Esophagus squamous epithelium (tissue), 5 donors: ENCODE measurements around the gene LCOR. TPM values are rescaled to one million over a fixed set of nuclear protein-coding genes. Genes with fewer than 3 reads are reported as not detected.

Experiments
- DNase-seq: peaks from one replicate; lab custom pipeline; 2025; lab: John Stamatoyannopoulos, UW
- H3K27ac ChIP-seq, 4 donors: fragments of 200-600 bp; sonication (generic); one replicate each; pipeline ENCODE4 v1.5.1; 2016 to 2019; ENCODE audit warnings: mild to moderate bottlenecking in 1 of 4
- H3K27me3 ChIP-seq, 4 donors: fragments of 200-600 bp; sonication (generic); 1 replicate in 3 of 4; 2 replicates in 1 of 4; pipeline versions ENCODE4 v1.5.1 to v1.6.0; 2017 to 2021; ENCODE audit warnings: antibody characterized with exemption in 1 of 4
- H3K36me3 ChIP-seq, 3 donors: fragments of 200-600 bp; sonication (generic); one replicate each; pipeline ENCODE4 v1.5.1; 2016 to 2019
- H3K4me1 ChIP-seq, 3 donors: fragments of 200-600 bp; sonication (generic); one replicate each; pipeline ENCODE4 v1.5.1; 2017 to 2019
- H3K4me3 ChIP-seq, 4 donors: fragments of 200-600 bp; sonication (generic); 1 replicate in 3 of 4; 2 replicates in 1 of 4; pipeline ENCODE4 v1.5.1; 2016 to 2019; ENCODE audit warnings: mild to moderate bottlenecking in 2 of 4, moderate library complexity in 1 of 4
- H3K9me3 ChIP-seq, 3 donors: fragments of 200-600 bp; sonication (generic); one replicate each; pipeline ENCODE4 v1.5.1; 2016 to 2019
- CTCF ChIP-seq, 6 experiments: fragments of 450-650 bp in 4 of 6; fragments of 200-600 bp in 2 of 6; sonication (generic) in 2 of 6; IDR thresholded peaks; one replicate each; pipeline ENCODE4 v1.5.1; 2016 to 2019; ENCODE audit warnings: antibody characterized with exemption in 6 of 6, mild to moderate bottlenecking in 4 of 6, moderate library complexity in 4 of 6
- POLR2A ChIP-seq, 4 donors: fragments of 450-650 bp; IDR thresholded peaks; one replicate each; pipeline ENCODE4 v1.6.1; 2017; ENCODE audit warnings: antibody characterized with exemption in 4 of 4, mild to moderate bottlenecking in 4 of 4, moderate library complexity in 3 of 4
- WGBS, 2 donors: methylation state at CpG; one replicate each; pipeline ENCODE4 v1.1.5; 2018; 5-methylcytosine and 5-hydroxymethylcytosine counted together
- intact Hi-C: fragments of 100-400 bp; cut with DNase I; formaldehyde crosslinking; loops from one replicate; pipeline ENCODE4 v1.15.0; 2022
- total RNA-seq, 4 donors: library from RNA; depleted of rRNA; stranded (reverse); fragments of >200 nt; gene quantifications; one replicate each; pipeline ENCODE4 v1.1.0, GENCODE V29; 2016
- donor health status: DM: yes; HTN: yes; CAD: no.

Gene LCOR
- total RNA-seq, 4 donors from 2014 or later = 16.9 to 112 (median 30.4) TPM

- intact Hi-C loops = no loop called here
- no peaks in the 10 kb centered on the region for H3K27me3 ChIP-seq
- H3K9me3 ChIP-seq = no peaks in the 10 kb centered on the region
- H3K27ac ChIP-seq = peak overlapping the region; percentile 94 to 98 (median 96)
- H3K4me3 ChIP-seq = peak overlapping the region; percentile 76 to 99 (median 88)
- no peaks in the 10 kb centered on the region for H3K36me3 ChIP-seq
- H3K4me1 ChIP-seq = peaks cover 6 to 48% (median 20%) of the 10 kb centered on the region in 3 donors
- WGBS, 2 donors = 18 to 19% methylated on average over 14 of the region's 14 CpGs
- DNase-seq = no peak
- no peak for TF ChIP-seq POLR2A (IDR thresholded peaks at IDR 0.05)
- TF ChIP-seq CTCF (IDR thresholded peaks at IDR 0.05) = peak in 1 of 6 experiments; percentile 3
Measured at GRCh38 chr10:96831200-96831866, 765 bp upstream of the LCOR start.

- H3K27ac ChIP-seq = peak overlapping the region; percentile 94 to 98 (median 96)
- no CpG with 5 or more reads among the region's 72 CpGs for WGBS, 2 donors
- DNase-seq = peak; percentile 42
- no peaks in the 10 kb centered on the region for H3K27me3 ChIP-seq
- H3K36me3 ChIP-seq = peaks cover 0 to 7% (median 0%) of the 10 kb centered on the region in 3 donors
- peaks cover 6 to 60% (median 22%) of the 10 kb centered on the region in 3 donors for H3K4me1 ChIP-seq
- peak overlapping the region; percentile 76 to 99 (median 88) for H3K4me3 ChIP-seq
- intact Hi-C loops = no loop called here
- no peaks in the 10 kb centered on the region for H3K9me3 ChIP-seq
- no peak for TF ChIP-seq CTCF (IDR thresholded peaks at IDR 0.05)
- peak in 2 of 4 donors; percentile 32 to 60 for TF ChIP-seq POLR2A (IDR thresholded peaks at IDR 0.05)
Measured at GRCh38 chr10:96832721-96833219, 672 bp downstream of the LCOR start.

- no peaks in the 10 kb centered on the region for H3K9me3 ChIP-seq
- peak in 1 of 4 donors; percentile 0 for TF ChIP-seq POLR2A (IDR thresholded peaks at IDR 0.05)
- TF ChIP-seq CTCF (IDR thresholded peaks at IDR 0.05) = no peak
- H3K36me3 ChIP-seq = peaks cover 0 to 7% (median 0%) of the 10 kb centered on the region in 3 donors
- intact Hi-C loops = no loop called here
- peaks cover 6 to 62% (median 22%) of the 10 kb centered on the region in 3 donors for H3K4me1 ChIP-seq
- H3K27me3 ChIP-seq = no peaks in the 10 kb centered on the region
- WGBS, 2 donors = 0 to 1% methylated on average over 13 to 23 of the region's 46 CpGs
- peak overlapping the region; percentile 94 to 98 (median 96) for H3K27ac ChIP-seq
- DNase-seq = no peak
- H3K4me3 ChIP-seq = peak overlapping the region; percentile 76 to 99 (median 88)
Measured at GRCh38 chr10:96833220-96834001, 1.3 kb downstream of the LCOR start.

GRCh38 chr10:96834120-96834519 is 2.0 kb downstream of the LCOR start:
- intact Hi-C loops = no loop called here
- H3K9me3 ChIP-seq = no peaks in the 10 kb centered on the region
- no peak for DNase-seq
- TF ChIP-seq CTCF (IDR thresholded peaks at IDR 0.05) = no peak
- TF ChIP-seq POLR2A (IDR thresholded peaks at IDR 0.05) = no peak
- peaks cover 0 to 7% (median 0%) of the 10 kb centered on the region in 3 donors for H3K36me3 ChIP-seq
- H3K27me3 ChIP-seq = no peaks in the 10 kb centered on the region
- H3K27ac ChIP-seq = peak overlapping the region; percentile 94 to 98 (median 96)
- H3K4me3 ChIP-seq = peak overlapping the region; percentile 76 to 99 (median 88)
- peaks cover 6 to 69% (median 22%) of the 10 kb centered on the region in 3 donors for H3K4me1 ChIP-seq
- 36% methylated on average over 8 of the region's 8 CpGs for WGBS, 2 donors
